Upper lobe of left lung (tissue), 6 donors: ENCODE data around the gene KCNMB4. TPM values are rescaled to one million over a fixed set of nuclear protein-coding genes. Genes with fewer than 3 reads are reported as not detected.

Source experiments
- ATAC-seq, 2 donors: fragments of 200-7000 bp; cut with Tn5 transposase; one replicate each; pipeline ENCODE4 v1.9.1; 2022; ENCODE audit warnings: mild to moderate bottlenecking in 2 of 2, moderate library complexity in 2 of 2; ENCODE audit not compliant: low FRiP score in 2 of 2
- DNase-seq, 2 donors: peaks; one replicate each; pipeline ENCODE4 v3.0.0-alpha.2; 2019 to 2020
- H3K27ac ChIP-seq, 4 donors: fragments of 200-600 bp; sonication (generic); one replicate each; pipeline ENCODE4 v1.5.1; 2016 to 2019
- H3K27me3 ChIP-seq, 4 donors: fragments of 200-600 bp; sonication (generic); one replicate each; pipeline ENCODE4 v1.5.1; 2017 to 2019
- H3K36me3 ChIP-seq, 4 donors: fragments of 200-600 bp; sonication (generic); one replicate each; pipeline ENCODE4 v1.5.1; 2016 to 2019
- H3K4me1 ChIP-seq, 4 donors: fragments of 200-600 bp; sonication (generic); one replicate each; pipeline ENCODE4 v1.5.1; 2018 to 2019
- H3K4me3 ChIP-seq, 4 donors: fragments of 200-600 bp; sonication (generic); one replicate each; pipeline ENCODE4 v1.5.1; 2017 to 2019; ENCODE audit warnings: mild to moderate bottlenecking in 2 of 4, moderate library complexity in 1 of 4
- H3K9me3 ChIP-seq, 4 donors: fragments of 200-600 bp; sonication (generic); one replicate each; pipeline ENCODE4 v1.5.1; 2018 to 2019
- CTCF ChIP-seq, 6 experiments: fragments of 450-650 bp in 4 of 6; fragments of 200-600 bp in 2 of 6; sonication (generic) in 2 of 6; IDR thresholded peaks; one replicate each; pipeline ENCODE4 v1.5.1; 2016 to 2019; ENCODE audit warnings: antibody characterized with exemption in 6 of 6
- EP300 ChIP-seq, 4 donors: sonication (generic); formaldehyde crosslinking; IDR thresholded peaks; one replicate each; pipeline ENCODE4 v1.5.1; 2017; ENCODE audit warnings: antibody characterized with exemption in 4 of 4, control low read depth in 2 of 4
- POLR2A ChIP-seq, 4 donors: fragments of 450-650 bp; IDR thresholded peaks; one replicate each; pipeline ENCODE4 v1.5.1; 2016 to 2017; ENCODE audit warnings: antibody characterized with exemption in 4 of 4, mild to moderate bottlenecking in 2 of 4
- POLR2AphosphoS5 ChIP-seq, 2 donors: sonication (generic); formaldehyde crosslinking; IDR thresholded peaks; one replicate each; pipeline ENCODE4 v1.5.1; 2017; ENCODE audit warnings: antibody characterized with exemption in 2 of 2
- WGBS, 2 donors: methylation state at CpG; one replicate each; pipeline ENCODE4 v1.1.5; 2017 to 2018; 5-methylcytosine and 5-hydroxymethylcytosine counted together
- total RNA-seq, 6 donors: library from RNA; depleted of rRNA in 4 of 6; stranded (reverse); fragments of >200 nt in 4 of 6; gene quantifications; one replicate each; pipeline versions ENCODE4 v1.1.0 to v1.2.1, GENCODE V29; 2016 to 2021
- donor health status: DM: no; HTN: no; CAD: no; lungs with moderate emphysema.
- donor health status: DM: no; HTN: yes; CAD: no; lungs with severe emphysema.

Gene KCNMB4
- total RNA-seq, 6 donors from 2014 or later: 3.1 to 7.8 (median 5.0) TPM

- Histone ChIP-seq H3K4me1 (no peaks in the 10 kb centered on the region), H3K9me3 (peaks cover 0 to 6% (median 4%) of the 10 kb centered on the region in 4 donors), H3K27ac (no peak overlapping the region), H3K36me3 (no peaks in the 10 kb centered on the region), H3K4me3 (no peak overlapping the region), H3K27me3 (no peaks in the 10 kb centered on the region)
- WGBS, 2 donors: 91 to 93% methylated on average over 4 of the region's 4 CpGs
- TF ChIP-seq POLR2AphosphoS5 (IDR thresholded peaks at IDR 0.05): no peak
- no peak for TF ChIP-seq POLR2A (IDR thresholded peaks at IDR 0.05)
- TF ChIP-seq EP300 (IDR thresholded peaks at IDR 0.05): no peak
- TF ChIP-seq CTCF (IDR thresholded peaks at IDR 0.05): no peak
- no peak for DNase-seq
- no peak for ATAC-seq
Measured at GRCh38 chr12:70463997-70464396, 97.9 kb downstream of the KCNMB4 start.

- Histone ChIP-seq H3K27ac (no peak overlapping the region), H3K36me3 (no peaks in the 10 kb centered on the region), H3K4me3 (no peak overlapping the region), H3K9me3 (peaks cover 0 to 6% (median 4%) of the 10 kb centered on the region in 4 donors), H3K27me3 (no peaks in the 10 kb centered on the region), H3K4me1 (no peaks in the 10 kb centered on the region)
- TF ChIP-seq POLR2A (IDR thresholded peaks at IDR 0.05) (no peak), POLR2AphosphoS5 (IDR thresholded peaks at IDR 0.05) (no peak), CTCF (IDR thresholded peaks at IDR 0.05) (no peak), EP300 (IDR thresholded peaks at IDR 0.05) (no peak)
- DNase-seq (no peak), ATAC-seq (no peak)
- 93 to 95% methylated on average over 2 of the region's 2 CpGs for WGBS, 2 donors
Measured at GRCh38 chr12:70466753-70467152, 100.7 kb downstream of the KCNMB4 start.

GRCh38 chr12:70467476-70467875 lies 101.4 kb downstream of the KCNMB4 start:
- ATAC-seq (no peak), DNase-seq (no peak)
- 93 to 96% methylated on average over 2 of the region's 2 CpGs for WGBS, 2 donors
- Histone ChIP-seq H3K4me3 (no peak overlapping the region), H3K27ac (no peak overlapping the region), H3K9me3 (peaks cover 0 to 6% (median 4%) of the 10 kb centered on the region in 4 donors), H3K4me1 (no peaks in the 10 kb centered on the region), H3K27me3 (no peaks in the 10 kb centered on the region), H3K36me3 (no peaks in the 10 kb centered on the region)
- no peak for TF ChIP-seq POLR2AphosphoS5 (IDR thresholded peaks at IDR 0.05)
- no peak for TF ChIP-seq CTCF (IDR thresholded peaks at IDR 0.05)
- no peak for TF ChIP-seq EP300 (IDR thresholded peaks at IDR 0.05)
- TF ChIP-seq POLR2A (IDR thresholded peaks at IDR 0.05): no peak

GRCh38 chr12:70467918-70468733 lies 102.0 kb downstream of the KCNMB4 start:
- ATAC-seq: peak in 1 of 2 donors; percentile 51
- TF ChIP-seq CTCF (IDR thresholded peaks at IDR 0.05): no peak
- no peak for TF ChIP-seq POLR2AphosphoS5 (IDR thresholded peaks at IDR 0.05)
- TF ChIP-seq EP300 (IDR thresholded peaks at IDR 0.05): no peak
- no peaks in the 10 kb centered on the region for H3K4me1 ChIP-seq
- no peak overlapping the region for H3K27ac ChIP-seq
- H3K9me3 ChIP-seq: peaks cover 0 to 6% (median 4%) of the 10 kb centered on the region in 4 donors
- WGBS, 2 donors: 72 to 83% methylated on average over 10 of the region's 10 CpGs
- H3K27me3 ChIP-seq: no peaks in the 10 kb centered on the region
- H3K36me3 ChIP-seq: no peaks in the 10 kb centered on the region
- no peak for DNase-seq
- no peak overlapping the region for H3K4me3 ChIP-seq

GRCh38 chr12:70468741-70469140 lies 102.7 kb downstream of the KCNMB4 start:
- ATAC-seq (no peak), DNase-seq (no peak)
- H3K27ac ChIP-seq: no peak overlapping the region
- 98 to 100% methylated on average over 3 of the region's 3 CpGs for WGBS, 2 donors
- no peaks in the 10 kb centered on the region for H3K27me3 ChIP-seq
- peaks cover 0 to 6% (median 3%) of the 10 kb centered on the region in 4 donors for H3K9me3 ChIP-seq
- H3K36me3 ChIP-seq: no peaks in the 10 kb centered on the region
- no peaks in the 10 kb centered on the region for H3K4me1 ChIP-seq
- TF ChIP-seq EP300 (IDR thresholded peaks at IDR 0.05): no peak
- TF ChIP-seq POLR2A (IDR thresholded peaks at IDR 0.05): no peak
- no peak for TF ChIP-seq CTCF (IDR thresholded peaks at IDR 0.05)
- no peak for TF ChIP-seq POLR2AphosphoS5 (IDR thresholded peaks at IDR 0.05)
- no peak overlapping the region for H3K4me3 ChIP-seq
